Activated T-helper 17 cell treated with anti-CD3 and anti-CD28 coated beads, Interleukin-2, amount 50 U/mL, for 72 hours (primary cell): ENCODE results near the gene ARPC1B. TPM values are rescaled to one million over a fixed set of nuclear protein-coding genes. Genes with fewer than 3 reads are reported as not detected.
"Not testable (repeated sequence)": the region's sequence is repeated elsewhere in the genome, so short reads cannot be mapped to it uniquely, and the experiment has no call there.

Experiments
- ATAC-seq: fragments of 150-1000 bp; cut with Tn5 transposase; replicated peaks from 2 replicates; pipeline ENCODE4 v1.10.0; 2021; ENCODE audit warnings: mild to moderate bottlenecking, moderate library complexity
- H3K27ac Mint-ChIP-seq: one replicate; pipeline ENCODE4 v1.8.0; 2022; ENCODE audit warnings: mixed read lengths
- H3K27me3 Mint-ChIP-seq: one replicate; pipeline ENCODE4 v1.8.0; 2022; ENCODE audit warnings: mixed read lengths
- H3K36me3 Mint-ChIP-seq: one replicate; pipeline ENCODE4 v1.8.0; 2022; ENCODE audit warnings: low read depth, mild to moderate bottlenecking, mixed read lengths
- H3K4me1 Mint-ChIP-seq: one replicate; pipeline ENCODE4 v1.8.0; 2022; ENCODE audit warnings: mixed read lengths
- H3K4me3 Mint-ChIP-seq: one replicate; pipeline ENCODE4 v1.8.0; 2022; ENCODE audit warnings: mild to moderate bottlenecking, mixed read lengths
- H3K9me3 Mint-ChIP-seq: one replicate; pipeline ENCODE4 v1.8.0; 2022; ENCODE audit warnings: mixed read lengths
- total RNA-seq, 2 donors: library from RNA; stranded (reverse); gene quantifications; one replicate each; pipeline ENCODE4 v1.2.3, GENCODE V29; 2022

The ARPC1B gene
- total RNA-seq, 2 donors from 2014 or later = 223 to 410 TPM

- Mint-ChIP-seq H3K4me1 (no peaks in the 10 kb centered on the region), H3K36me3 (peaks cover 63% of the 10 kb centered on the region), H3K4me3 (no peak overlapping the region), H3K9me3 (no peaks in the 10 kb centered on the region), H3K27me3 (no peaks in the 10 kb centered on the region), H3K27ac (no peak overlapping the region)
- no peak for ATAC-seq
These were observed 48.1 kb downstream of the ARPC1B start for GRCh38 chr7:99422625-99423024.

DNA sequence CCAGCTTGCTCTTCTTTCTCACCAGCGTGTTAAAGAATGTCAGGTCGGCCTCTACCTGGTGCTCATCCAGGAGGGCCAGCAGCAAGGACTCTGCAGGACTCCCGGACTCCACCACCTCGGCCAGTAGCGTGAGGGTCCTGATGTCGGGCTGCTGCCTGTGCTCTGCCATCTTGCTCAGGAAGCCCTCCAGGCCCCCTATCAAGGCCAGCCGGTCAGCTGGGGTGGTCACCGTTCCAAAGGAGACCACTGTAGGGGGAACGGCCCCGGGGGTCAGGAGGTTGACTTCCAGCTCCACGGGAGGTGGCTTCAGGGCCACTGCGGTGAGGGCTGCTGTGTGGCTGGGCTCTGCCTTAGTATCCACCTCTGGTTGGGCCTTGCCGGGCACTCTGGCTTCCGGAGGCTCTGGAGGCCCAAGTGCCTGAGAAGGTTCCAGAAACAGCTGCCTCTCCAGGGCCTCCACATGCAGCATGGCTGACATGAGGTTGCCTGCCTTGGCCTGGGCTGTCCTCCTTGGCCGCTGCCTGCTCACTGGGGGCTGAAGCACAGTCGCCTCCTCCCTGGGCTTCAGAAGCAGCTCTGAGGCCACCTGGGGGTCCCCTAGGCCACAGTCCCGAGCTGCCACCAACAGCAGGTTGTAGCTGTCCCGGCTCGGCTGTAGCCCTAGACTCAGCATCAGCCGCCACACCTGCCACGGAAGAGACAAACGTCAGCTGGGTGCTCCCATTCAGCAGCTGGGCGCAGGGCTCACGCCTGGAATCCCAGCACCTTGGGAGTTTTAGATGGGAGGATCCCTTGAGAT, 50.6 kb downstream of the ARPC1B start:
- Mint-ChIP-seq H3K4me1 (no peaks in the 10 kb centered on the region), H3K27ac (no peak overlapping the region), H3K4me3 (no peak overlapping the region), H3K36me3 (peaks cover 59% of the 10 kb centered on the region), H3K9me3 (no peaks in the 10 kb centered on the region), H3K27me3 (no peaks in the 10 kb centered on the region)
- ATAC-seq = no peak

DNA sequence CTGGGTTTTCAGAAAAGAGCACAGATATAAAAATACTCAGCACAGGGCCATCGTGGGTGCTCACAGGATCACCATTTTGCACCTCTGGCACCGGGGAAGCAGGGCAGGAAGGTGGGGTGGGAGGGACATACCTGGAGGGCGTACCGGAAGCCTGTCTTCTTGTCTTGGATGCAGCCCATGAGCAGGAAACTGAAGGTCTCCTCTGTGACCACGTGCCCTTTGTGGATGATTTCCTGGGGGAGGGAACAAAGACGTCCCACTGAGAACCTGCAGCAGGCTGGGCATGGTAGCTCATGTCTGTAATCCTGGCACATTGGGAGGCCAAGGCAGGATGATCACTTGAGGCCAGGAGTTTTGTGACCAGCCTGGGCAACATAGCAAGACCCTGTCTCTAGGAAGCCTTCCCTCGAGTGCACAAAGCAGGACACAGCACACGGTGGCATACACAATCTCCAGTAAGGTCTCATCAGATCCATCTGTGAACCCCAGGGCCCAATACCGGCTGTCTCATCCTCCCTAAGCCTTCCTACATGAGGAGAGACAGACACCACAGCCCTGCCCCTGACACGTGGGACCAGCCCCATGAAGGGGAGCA, 54.5 kb downstream of the ARPC1B start:
- Mint-ChIP-seq H3K4me1 (no peaks in the 10 kb centered on the region), H3K36me3 (peaks cover 55% of the 10 kb centered on the region), H3K27me3 (no peaks in the 10 kb centered on the region), H3K9me3 (no peaks in the 10 kb centered on the region), H3K27ac (no peak overlapping the region), H3K4me3 (no peak overlapping the region)
- ATAC-seq = no peak

GRCh38 chr7:99429756-99430155, 55.2 kb downstream of the ARPC1B start:
- H3K36me3 Mint-ChIP-seq = peaks cover 60% of the 10 kb centered on the region
- H3K4me3 Mint-ChIP-seq = no peak overlapping the region
- H3K4me1 Mint-ChIP-seq = no peaks in the 10 kb centered on the region
- no peaks in the 10 kb centered on the region for H3K9me3 Mint-ChIP-seq
- H3K27ac Mint-ChIP-seq = no peak overlapping the region
- no peak for ATAC-seq
- H3K27me3 Mint-ChIP-seq = no peaks in the 10 kb centered on the region

DNA sequence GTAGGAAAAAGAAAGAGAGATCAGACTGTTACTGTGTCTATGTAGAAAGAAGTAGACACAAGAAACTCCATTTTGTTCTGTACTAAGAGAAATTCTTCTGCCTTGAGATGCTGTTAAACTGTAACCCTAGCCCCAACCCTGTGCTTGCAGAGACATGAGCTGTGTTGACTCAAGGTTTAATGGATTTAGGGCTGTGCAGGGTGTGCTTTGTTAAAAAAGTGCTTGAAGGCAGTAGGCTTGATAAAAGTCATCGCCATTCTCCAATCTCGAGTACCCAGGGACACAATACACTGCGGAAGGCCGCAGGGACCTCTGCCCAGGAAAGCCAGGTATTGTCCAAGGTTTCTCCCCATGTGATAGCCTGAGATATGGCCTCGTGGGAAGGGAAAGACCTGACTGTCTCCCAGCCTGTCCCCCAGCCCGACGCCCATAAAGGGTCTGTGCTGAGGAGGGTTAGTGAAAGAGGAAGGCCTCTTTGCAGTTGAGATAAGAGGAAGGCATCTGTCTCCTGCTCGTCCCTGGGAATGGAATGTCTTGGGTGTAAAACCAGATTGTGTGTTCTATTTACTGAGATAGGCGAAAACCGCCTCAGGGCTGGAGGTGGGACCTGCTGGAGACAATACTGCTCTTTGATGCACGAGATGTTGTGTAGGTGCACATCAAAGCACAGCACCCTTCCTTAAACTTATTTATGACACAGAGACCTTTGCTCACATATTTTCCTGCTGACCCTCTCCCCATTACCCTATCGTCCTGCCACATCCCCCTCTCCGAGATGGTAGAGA, 57.4 kb downstream of the ARPC1B start:
- H3K27ac Mint-ChIP-seq, H3K4me1 Mint-ChIP-seq, ATAC-seq, H3K4me3 Mint-ChIP-seq, H3K9me3 Mint-ChIP-seq, H3K27me3 Mint-ChIP-seq: not testable (repeated sequence)
- peaks cover 60% of the 10 kb centered on the region for H3K36me3 Mint-ChIP-seq

DNA sequence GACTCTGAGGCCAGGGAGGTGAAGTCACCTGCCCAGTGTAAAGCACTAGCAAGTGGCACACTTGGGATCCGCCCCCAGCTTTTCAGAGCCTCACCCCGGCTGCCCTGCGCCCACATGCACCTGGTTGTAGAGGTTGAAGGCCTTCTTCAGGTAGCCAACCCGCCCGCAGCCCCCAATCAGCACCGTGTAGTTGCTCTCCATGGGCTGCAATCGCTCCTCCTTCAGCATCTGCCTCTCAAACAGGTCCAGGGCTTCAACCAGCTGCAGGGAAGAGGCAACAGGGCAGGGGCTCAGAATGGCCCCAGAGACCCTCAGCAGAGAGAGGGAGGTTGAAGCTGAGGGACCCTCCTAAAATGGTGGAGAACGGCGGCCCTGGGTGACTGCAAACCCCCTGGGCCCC, 58.6 kb downstream of the ARPC1B start:
- Mint-ChIP-seq H3K4me3 (no peak overlapping the region), H3K36me3 (peaks cover 54% of the 10 kb centered on the region), H3K27me3 (no peaks in the 10 kb centered on the region), H3K9me3 (no peaks in the 10 kb centered on the region), H3K4me1 (no peaks in the 10 kb centered on the region), H3K27ac (no peak overlapping the region)
- ATAC-seq = no peak

- H3K4me1 Mint-ChIP-seq = peaks cover 9% of the 10 kb centered on the region
- H3K36me3 Mint-ChIP-seq = peaks cover 47% of the 10 kb centered on the region
- H3K9me3 Mint-ChIP-seq = no peaks in the 10 kb centered on the region
- H3K27me3 Mint-ChIP-seq = no peaks in the 10 kb centered on the region
- H3K4me3 Mint-ChIP-seq = peak overlapping the region; percentile 99
- peak; percentile 19 for ATAC-seq
- peak overlapping the region; percentile 96 for H3K27ac Mint-ChIP-seq
These were observed 63.5 kb downstream of the ARPC1B start for GRCh38 chr7:99437946-99438572.

DNA sequence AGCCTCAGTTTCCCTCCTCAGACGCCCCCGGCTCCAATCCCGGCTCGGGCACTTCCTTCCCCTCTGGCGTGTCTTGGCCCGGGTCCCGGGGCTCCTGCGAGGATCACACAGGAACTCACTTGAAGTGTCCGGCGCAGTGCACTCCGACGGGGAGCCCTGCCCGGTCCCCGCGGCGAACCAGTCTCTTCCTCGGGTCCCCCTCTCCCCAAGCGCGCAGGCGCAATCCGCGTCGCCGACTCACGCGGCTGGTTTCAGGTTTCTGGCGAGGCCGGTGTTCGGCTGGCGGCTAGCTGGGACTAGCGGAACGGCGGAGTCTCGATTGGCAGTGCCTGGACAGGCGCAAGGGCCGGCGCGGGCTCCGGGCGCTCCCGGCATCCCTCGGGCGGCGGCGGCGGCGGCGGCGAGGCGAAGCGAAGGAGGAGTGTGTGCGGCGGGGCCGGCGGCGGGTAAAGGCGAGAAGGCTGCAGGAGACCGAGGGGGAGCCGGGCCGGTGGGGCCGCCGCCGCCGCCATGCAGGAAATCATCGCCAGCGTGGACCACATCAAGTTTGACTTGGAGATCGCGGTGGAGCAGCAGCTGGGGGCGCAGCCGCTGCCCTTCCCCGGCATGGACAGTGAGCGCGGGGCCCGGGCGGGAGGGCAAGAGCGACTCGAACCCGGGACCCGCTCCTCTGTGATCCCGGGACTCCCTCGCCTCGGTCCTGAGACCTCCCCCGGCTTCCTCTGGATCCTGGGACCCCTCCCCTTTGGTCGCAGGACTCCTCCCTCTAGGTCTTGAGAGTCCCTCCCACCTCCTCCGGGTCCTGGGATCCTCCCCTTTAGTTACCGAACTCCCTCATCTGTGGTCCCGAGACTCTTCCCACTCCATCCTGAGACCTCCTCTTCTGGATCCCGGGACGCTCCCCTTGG, 64.3 kb downstream of the ARPC1B start, which contains the start of the genes CPSF4 and PTCD1:
Gene CPSF4, plus strand, starts transcription at position 371 of the 908 bp plus-strand sequence. Its CDS starts 140 bp downstream, at position 511.
Gene PTCD1, minus strand, starts transcription at position 226 of the 908 bp plus-strand sequence. CDS start 3,556 bp downstream, outside the sequence.
- Mint-ChIP-seq H3K27me3 (no peaks in the 10 kb centered on the region), H3K27ac (peak within 1 kb of the TSS; percentile 96), H3K4me3 (peak within 1 kb of the TSS; percentile 99), H3K4me1 (peaks cover 9% of the 10 kb centered on the region), H3K36me3 (peaks cover 47% of the 10 kb centered on the region), H3K9me3 (no peaks in the 10 kb centered on the region)
- peak; percentile 93 for ATAC-seq

- peaks cover 9% of the 10 kb centered on the region for H3K4me1 Mint-ChIP-seq
- no peaks in the 10 kb centered on the region for H3K9me3 Mint-ChIP-seq
- no peaks in the 10 kb centered on the region for H3K27me3 Mint-ChIP-seq
- H3K27ac Mint-ChIP-seq = peak overlapping the region; percentile 96
- ATAC-seq = no peak
- H3K4me3 Mint-ChIP-seq = peak overlapping the region; percentile 99
- H3K36me3 Mint-ChIP-seq = peaks cover 47% of the 10 kb centered on the region
These were observed 65.7 kb downstream of the ARPC1B start for GRCh38 chr7:99440195-99440594.

Other genes with a start within 250 kb of the ARPC1B start
- gene SMURF1, start 230.6 kb upstream of the ARPC1B start, total RNA-seq = 10 to 100 TPM; 23.0 to 26.0 TPM
- not detected for gene KPNA7, start 166.6 kb upstream of the ARPC1B start, total RNA-seq
- gene MYH16, start 101.9 kb upstream of the ARPC1B start, total RNA-seq = not detected
- gene ARPC1A, start 48.8 kb upstream of the ARPC1B start, total RNA-seq = 10 to 100 TPM; 47.4 to 74.1 TPM
- gene PDAP1, start 33.9 kb downstream of the ARPC1B start, total RNA-seq = 100 to 1,000 TPM in 1 of 2 donors, 10 to 100 TPM in 1; 73.7 to 129 TPM
- gene BUD31, start 34.2 kb downstream of the ARPC1B start, total RNA-seq = 100 to 1,000 TPM in 1 of 2 donors, 10 to 100 TPM in 1; 96.1 to 138 TPM
- 1 to 10 TPM; 4.3 to 5.4 TPM for gene PTCD1, start 64.1 kb downstream of the ARPC1B start, total RNA-seq
- gene CPSF4, start 64.2 kb downstream of the ARPC1B start, total RNA-seq = 10 to 100 TPM; 36.8 to 38.9 TPM
- 100 to 1,000 TPM; 251 to 460 TPM for gene ATP5MF, start 91.4 kb downstream of the ARPC1B start, total RNA-seq
- 10 to 100 TPM; 32.0 to 46.7 TPM for gene ZNF789, start 98.2 kb downstream of the ARPC1B start, total RNA-seq
- gene ZNF394, start 125.6 kb downstream of the ARPC1B start, total RNA-seq = 10 to 100 TPM; 28.9 to 36.5 TPM
- 10 to 100 TPM; 11.5 to 12.2 TPM for gene ZKSCAN5, start 129.9 kb downstream of the ARPC1B start, total RNA-seq
- gene FAM200A, start 177.4 kb downstream of the ARPC1B start, total RNA-seq = 1 to 10 TPM; 2.7 to 5.5 TPM
- 10 to 100 TPM; 79.2 to 98.5 TPM for gene ZNF655, start 183.9 kb downstream of the ARPC1B start, total RNA-seq
- gene TMEM225B, start 223.5 kb downstream of the ARPC1B start, total RNA-seq = 1 to 10 TPM in 1 of 2 donors, under 1 TPM in 1; 0.86 to 4.4 TPM
- 10 to 100 TPM; 25.0 to 58.4 TPM for gene ZSCAN25, start 242.2 kb downstream of the ARPC1B start, total RNA-seq